Uterus (tissue), 4 donors: ENCODE results near the gene WDR5B. TPM values are rescaled to one million over a fixed set of nuclear protein-coding genes. Genes with fewer than 3 reads are reported as not detected.

Source experiments
- DNase-seq, 2 donors: peaks; one replicate each; pipeline ENCODE4 v3.0.0-alpha.2; 2019 to 2020
- H3K27ac ChIP-seq, 2 donors: fragments of 200-600 bp; sonication (generic); 1 replicate in 1 of 2; 2 replicates in 1 of 2; pipeline ENCODE4 v1.5.1; 2016 to 2018
- H3K27me3 ChIP-seq, 2 donors: fragments of 200-600 bp; sonication (generic); one replicate each; pipeline ENCODE4 v1.5.1; 2018 to 2019; ENCODE audit warnings: control low read depth in 1 of 2
- H3K36me3 ChIP-seq, 2 donors: fragments of 200-600 bp; sonication (generic); one replicate each; pipeline ENCODE4 v1.5.1; 2019; ENCODE audit warnings: control low read depth in 1 of 2
- H3K4me1 ChIP-seq, 2 donors: fragments of 200-600 bp; sonication (generic); one replicate each; pipeline ENCODE4 v1.5.1; 2018 to 2019; ENCODE audit warnings: control low read depth in 1 of 2
- H3K4me3 ChIP-seq, 2 donors: fragments of 200-600 bp; sonication (generic); 1 replicate in 1 of 2; 2 replicates in 1 of 2; pipeline ENCODE4 v1.5.1; 2018 to 2019; ENCODE audit warnings: mild to moderate bottlenecking in 1 of 2
- H3K9me3 ChIP-seq, 2 donors: fragments of 200-600 bp; sonication (generic); one replicate each; pipeline ENCODE4 v1.5.1; 2019; ENCODE audit warnings: control low read depth in 1 of 2
- CTCF ChIP-seq, 4 experiments: fragments of 200-600 bp in 2 of 4; fragments of 450-650 bp in 2 of 4; sonication (generic) in 2 of 4; IDR thresholded peaks; one replicate each; pipeline ENCODE4 v1.5.1; 2016 to 2019; ENCODE audit warnings: antibody characterized with exemption in 4 of 4, mild to moderate bottlenecking in 2 of 4, moderate library complexity in 1 of 4
- POLR2A ChIP-seq, 2 donors: fragments of 450-650 bp; IDR thresholded peaks; one replicate each; pipeline ENCODE4 v1.6.1; 2016; ENCODE audit warnings: antibody characterized with exemption in 2 of 2, mild to moderate bottlenecking in 1 of 2, moderate library complexity in 1 of 2
- intact Hi-C: fragments of 100-400 bp; cut with DNase I; formaldehyde crosslinking; loops from one replicate; pipeline ENCODE4 v1.15.1; 2023; ENCODE audit warnings: low total_unique reads
- total RNA-seq, 4 donors: library from RNA; depleted of rRNA in 3 of 4; stranded (reverse); fragments of >200 nt in 3 of 4; gene quantifications; one replicate each; pipeline versions ENCODE4 v1.1.0 to v1.2.4, GENCODE V29; 2014 to 2023
- donor health status: DM: yes; HTN: yes; CAD: no.

The WDR5B gene
- total RNA-seq, 4 donors from 2014 or later, result 2.4 to 9.8 (median 4.7) TPM

- Histone ChIP-seq H3K36me3 (no peaks in the 10 kb centered on the region), H3K4me3 (no peak overlapping the region), H3K9me3 (no peaks in the 10 kb centered on the region), H3K27ac (no peak overlapping the region), H3K4me1 (no peaks in the 10 kb centered on the region), H3K27me3 (no peaks in the 10 kb centered on the region)
- no peak for TF ChIP-seq POLR2A (IDR thresholded peaks at IDR 0.05)
- DNase-seq, result no peak
- intact Hi-C loops, result no loop called here
Observed at GRCh38 chr3:122397201-122397600, 18.7 kb downstream of the WDR5B start.

- intact Hi-C loops, result no loop called here
- no peaks in the 10 kb centered on the region for H3K27me3 ChIP-seq
- no peak overlapping the region for H3K4me3 ChIP-seq
- no peaks in the 10 kb centered on the region for H3K36me3 ChIP-seq
- H3K9me3 ChIP-seq, result no peaks in the 10 kb centered on the region
- no peaks in the 10 kb centered on the region for H3K4me1 ChIP-seq
- DNase-seq, result no peak
- no peak overlapping the region for H3K27ac ChIP-seq
- TF ChIP-seq CTCF (IDR thresholded peaks at IDR 0.05) (no peak), POLR2A (IDR thresholded peaks at IDR 0.05) (no peak)
Observed at GRCh38 chr3:122396511-122396910, 19.4 kb downstream of the WDR5B start.

GRCh38 chr3:122395582-122395981 is 20.3 kb downstream of the WDR5B start:
- no peaks in the 10 kb centered on the region for H3K36me3 ChIP-seq
- no peak for DNase-seq
- H3K27me3 ChIP-seq, result no peaks in the 10 kb centered on the region
- no peaks in the 10 kb centered on the region for H3K9me3 ChIP-seq
- no peak overlapping the region for H3K27ac ChIP-seq
- H3K4me1 ChIP-seq, result no peaks in the 10 kb centered on the region
- intact Hi-C loops, result no loop called here
- no peak overlapping the region for H3K4me3 ChIP-seq
- TF ChIP-seq CTCF (IDR thresholded peaks at IDR 0.05), result no peak
- no peak for TF ChIP-seq POLR2A (IDR thresholded peaks at IDR 0.05)

GRCh38 chr3:122394173-122394572 is 21.7 kb downstream of the WDR5B start:
- Histone ChIP-seq H3K9me3 (no peaks in the 10 kb centered on the region), H3K27ac (no peak overlapping the region), H3K4me3 (no peak overlapping the region), H3K27me3 (no peaks in the 10 kb centered on the region), H3K36me3 (no peaks in the 10 kb centered on the region), H3K4me1 (no peaks in the 10 kb centered on the region)
- intact Hi-C loops, result no loop called here
- no peak for TF ChIP-seq CTCF (IDR thresholded peaks at IDR 0.05)
- no peak for TF ChIP-seq POLR2A (IDR thresholded peaks at IDR 0.05)
- no peak for DNase-seq

GRCh38 chr3:122392868-122393844 is 22.7 kb downstream of the WDR5B start:
- Histone ChIP-seq H3K9me3 (no peaks in the 10 kb centered on the region), H3K4me1 (no peaks in the 10 kb centered on the region), H3K4me3 (no peak overlapping the region), H3K27ac (peak overlapping the region; percentile 23 to 48), H3K36me3 (no peaks in the 10 kb centered on the region), H3K27me3 (no peaks in the 10 kb centered on the region)
- TF ChIP-seq CTCF (IDR thresholded peaks at IDR 0.05) (peak; percentile 56 to 69 (median 69)), POLR2A (IDR thresholded peaks at IDR 0.05) (no peak)
- intact Hi-C loops, result no loop called here
- DNase-seq, result no peak
